ENCODE measurements around the gene DENND11.

DENND11 gene

DNA sequence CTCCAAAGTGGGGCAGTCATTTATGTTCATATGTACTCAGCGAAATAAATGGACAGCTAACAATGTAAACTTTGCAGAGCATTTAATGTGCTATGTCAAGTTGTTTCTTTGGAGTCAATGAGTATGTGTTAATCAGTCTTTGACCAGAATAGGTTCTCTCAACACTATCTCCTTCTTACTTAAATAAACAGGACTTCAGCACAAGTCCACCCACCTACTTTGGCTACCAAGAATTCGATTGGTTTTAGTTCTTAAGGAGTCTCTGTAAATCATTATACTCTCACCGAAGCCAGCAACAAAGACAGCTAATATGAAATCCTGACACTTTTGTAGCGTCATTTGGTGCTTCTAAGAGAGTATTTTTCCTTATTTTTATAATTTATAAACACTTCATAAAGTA, 13.1 kb upstream of the DENND11 start:
- Histone ChIP-seq H3F3A (ENCODE audit: insufficient read depth) (no peaks in the 10 kb centered on the region), H3K79me2 (ENCODE audit: insufficient read depth, low read length) (no peaks in the 10 kb centered on the region), H3K36me3 (ENCODE audit: low read length) (no peaks in the 10 kb centered on the region), H3K27ac (ENCODE audit: low read depth, low read length) (no peak overlapping the region), H3K4me3 (ENCODE audit: insufficient read depth, low read length, poor library complexity, severe bottlenecking) (no peak overlapping the region), H3K9me2 (replicated peaks; ENCODE audit: insufficient read depth, low read length) (no peaks in the 10 kb centered on the region), H3K4me2 (ENCODE audit: low read depth, low read length, poor library complexity, severe bottlenecking) (no peak overlapping the region), H3K9ac (ENCODE audit: low read length) (no peak overlapping the region), H4K20me1 (ENCODE audit: low read depth, low read length) (no peaks in the 10 kb centered on the region), H3K27me3 (ENCODE audit: low read length) (no peaks in the 10 kb centered on the region), H3K9me3 (ENCODE audit: insufficient read depth, low read length) (no peaks in the 10 kb centered on the region), H2AFZ (ENCODE audit: low read depth, low read length, severe bottlenecking) (no peak overlapping the region)
- TF ChIP-seq EZH2phosphoT487 (conservative IDR thresholded peaks at IDR 0.05; ENCODE audit: low read length) = no peak
- TF ChIP-seq, protein P1, sequence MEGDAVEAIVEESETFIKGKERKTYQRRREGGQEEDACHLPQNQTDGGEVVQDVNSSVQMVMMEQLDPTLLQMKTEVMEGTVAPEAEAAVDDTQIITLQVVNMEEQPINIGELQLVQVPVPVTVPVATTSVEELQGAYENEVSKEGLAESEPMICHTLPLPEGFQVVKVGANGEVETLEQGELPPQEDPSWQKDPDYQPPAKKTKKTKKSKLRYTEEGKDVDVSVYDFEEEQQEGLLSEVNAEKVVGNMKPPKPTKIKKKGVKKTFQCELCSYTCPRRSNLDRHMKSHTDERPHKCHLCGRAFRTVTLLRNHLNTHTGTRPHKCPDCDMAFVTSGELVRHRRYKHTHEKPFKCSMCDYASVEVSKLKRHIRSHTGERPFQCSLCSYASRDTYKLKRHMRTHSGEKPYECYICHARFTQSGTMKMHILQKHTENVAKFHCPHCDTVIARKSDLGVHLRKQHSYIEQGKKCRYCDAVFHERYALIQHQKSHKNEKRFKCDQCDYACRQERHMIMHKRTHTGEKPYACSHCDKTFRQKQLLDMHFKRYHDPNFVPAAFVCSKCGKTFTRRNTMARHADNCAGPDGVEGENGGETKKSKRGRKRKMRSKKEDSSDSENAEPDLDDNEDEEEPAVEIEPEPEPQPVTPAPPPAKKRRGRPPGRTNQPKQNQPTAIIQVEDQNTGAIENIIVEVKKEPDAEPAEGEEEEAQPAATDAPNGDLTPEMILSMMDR (IDR thresholded peaks at IDR 0.05; ENCODE audit: insufficient read depth, low read length, poor library complexity, severe bottlenecking) = no peak

DNA sequence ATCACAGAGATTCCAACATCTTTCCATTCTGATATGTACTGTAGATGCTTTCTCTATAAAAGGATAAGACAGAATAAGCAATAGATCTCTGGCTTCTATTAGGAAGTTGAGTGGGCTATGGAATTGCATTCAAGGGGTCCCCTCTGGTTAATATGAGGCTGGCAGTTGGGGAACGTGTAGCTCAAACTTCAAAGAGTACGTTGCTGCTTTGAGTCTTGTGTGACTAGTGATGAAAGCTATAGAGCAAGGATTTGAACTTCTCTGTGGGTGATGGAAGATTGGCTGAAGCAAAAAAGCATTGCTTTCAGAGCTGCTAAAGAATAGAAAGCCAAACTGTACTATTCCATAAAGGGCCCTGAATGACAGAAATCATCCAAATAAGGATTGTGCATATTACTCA, 12.6 kb upstream of the DENND11 start:
- H3K9me2 ChIP-seq (replicated peaks; ENCODE audit: insufficient read depth, low read length) = no peaks in the 10 kb centered on the region
- no peak overlapping the region for H3K9ac ChIP-seq (ENCODE audit: low read length)
- H3K27me3 ChIP-seq (ENCODE audit: low read length) = no peaks in the 10 kb centered on the region
- H3K27ac ChIP-seq (ENCODE audit: low read depth, low read length) = no peak overlapping the region
- H3K4me2 ChIP-seq (ENCODE audit: low read depth, low read length, poor library complexity, severe bottlenecking) = no peak overlapping the region
- no peak overlapping the region for H2AFZ ChIP-seq (ENCODE audit: low read depth, low read length, severe bottlenecking)
- TF ChIP-seq, protein P1 (IDR thresholded peaks at IDR 0.05; ENCODE audit: insufficient read depth, low read length, poor library complexity, severe bottlenecking) = no peak
- no peak for TF ChIP-seq EZH2phosphoT487 (conservative IDR thresholded peaks at IDR 0.05; ENCODE audit: low read length)
- no peaks in the 10 kb centered on the region for H4K20me1 ChIP-seq (ENCODE audit: low read depth, low read length)
- no peaks in the 10 kb centered on the region for H3K9me3 ChIP-seq (ENCODE audit: insufficient read depth, low read length)
- H3K79me2 ChIP-seq (ENCODE audit: insufficient read depth, low read length) = no peaks in the 10 kb centered on the region
- H3F3A ChIP-seq (ENCODE audit: insufficient read depth) = no peaks in the 10 kb centered on the region
- no peaks in the 10 kb centered on the region for H3K36me3 ChIP-seq (ENCODE audit: low read length)
- H3K4me3 ChIP-seq (ENCODE audit: insufficient read depth, low read length, poor library complexity, severe bottlenecking) = no peak overlapping the region

GRCh38 chr7:141713890-141714289, 11.9 kb upstream of the DENND11 start:
- Histone ChIP-seq H3F3A (ENCODE audit: insufficient read depth) (no peaks in the 10 kb centered on the region), H3K4me3 (ENCODE audit: insufficient read depth, low read length, poor library complexity, severe bottlenecking) (no peak overlapping the region), H3K36me3 (ENCODE audit: low read length) (no peaks in the 10 kb centered on the region), H3K79me2 (ENCODE audit: insufficient read depth, low read length) (no peaks in the 10 kb centered on the region), H3K4me2 (ENCODE audit: low read depth, low read length, poor library complexity, severe bottlenecking) (no peak overlapping the region), H3K27ac (ENCODE audit: low read depth, low read length) (no peak overlapping the region), H3K9me2 (replicated peaks; ENCODE audit: insufficient read depth, low read length) (no peaks in the 10 kb centered on the region), H2AFZ (ENCODE audit: low read depth, low read length, severe bottlenecking) (no peak overlapping the region), H3K9ac (ENCODE audit: low read length) (no peak overlapping the region), H3K27me3 (ENCODE audit: low read length) (no peaks in the 10 kb centered on the region), H4K20me1 (ENCODE audit: low read depth, low read length) (no peaks in the 10 kb centered on the region), H3K9me3 (ENCODE audit: insufficient read depth, low read length) (no peaks in the 10 kb centered on the region)
- TF ChIP-seq, protein P1 (IDR thresholded peaks at IDR 0.05; ENCODE audit: insufficient read depth, low read length, poor library complexity, severe bottlenecking) = no peak
- TF ChIP-seq EZH2phosphoT487 (conservative IDR thresholded peaks at IDR 0.05; ENCODE audit: low read length) = no peak

All from SU-DHL-6 (cell line).